ENCODE data around the gene PRSS38.

GRCh38 chr1:227769936-227770494 is 45.5 kb upstream of the PRSS38 start:
- TF ChIP-seq, protein P1, sequence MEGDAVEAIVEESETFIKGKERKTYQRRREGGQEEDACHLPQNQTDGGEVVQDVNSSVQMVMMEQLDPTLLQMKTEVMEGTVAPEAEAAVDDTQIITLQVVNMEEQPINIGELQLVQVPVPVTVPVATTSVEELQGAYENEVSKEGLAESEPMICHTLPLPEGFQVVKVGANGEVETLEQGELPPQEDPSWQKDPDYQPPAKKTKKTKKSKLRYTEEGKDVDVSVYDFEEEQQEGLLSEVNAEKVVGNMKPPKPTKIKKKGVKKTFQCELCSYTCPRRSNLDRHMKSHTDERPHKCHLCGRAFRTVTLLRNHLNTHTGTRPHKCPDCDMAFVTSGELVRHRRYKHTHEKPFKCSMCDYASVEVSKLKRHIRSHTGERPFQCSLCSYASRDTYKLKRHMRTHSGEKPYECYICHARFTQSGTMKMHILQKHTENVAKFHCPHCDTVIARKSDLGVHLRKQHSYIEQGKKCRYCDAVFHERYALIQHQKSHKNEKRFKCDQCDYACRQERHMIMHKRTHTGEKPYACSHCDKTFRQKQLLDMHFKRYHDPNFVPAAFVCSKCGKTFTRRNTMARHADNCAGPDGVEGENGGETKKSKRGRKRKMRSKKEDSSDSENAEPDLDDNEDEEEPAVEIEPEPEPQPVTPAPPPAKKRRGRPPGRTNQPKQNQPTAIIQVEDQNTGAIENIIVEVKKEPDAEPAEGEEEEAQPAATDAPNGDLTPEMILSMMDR (IDR thresholded peaks at IDR 0.05; ENCODE audit: insufficient read depth, low read length), result no peak
- TF ChIP-seq POLR2AphosphoS5 (IDR thresholded peaks at IDR 0.05; ENCODE audit: low read depth) (no peak), SPI1 (IDR thresholded peaks at IDR 0.05; ENCODE audit: borderline replicate concordance, low read depth) (no peak), GABPA (IDR thresholded peaks at IDR 0.05; ENCODE audit: low read depth) (no peak)
- TF ChIP-seq, protein P2, sequence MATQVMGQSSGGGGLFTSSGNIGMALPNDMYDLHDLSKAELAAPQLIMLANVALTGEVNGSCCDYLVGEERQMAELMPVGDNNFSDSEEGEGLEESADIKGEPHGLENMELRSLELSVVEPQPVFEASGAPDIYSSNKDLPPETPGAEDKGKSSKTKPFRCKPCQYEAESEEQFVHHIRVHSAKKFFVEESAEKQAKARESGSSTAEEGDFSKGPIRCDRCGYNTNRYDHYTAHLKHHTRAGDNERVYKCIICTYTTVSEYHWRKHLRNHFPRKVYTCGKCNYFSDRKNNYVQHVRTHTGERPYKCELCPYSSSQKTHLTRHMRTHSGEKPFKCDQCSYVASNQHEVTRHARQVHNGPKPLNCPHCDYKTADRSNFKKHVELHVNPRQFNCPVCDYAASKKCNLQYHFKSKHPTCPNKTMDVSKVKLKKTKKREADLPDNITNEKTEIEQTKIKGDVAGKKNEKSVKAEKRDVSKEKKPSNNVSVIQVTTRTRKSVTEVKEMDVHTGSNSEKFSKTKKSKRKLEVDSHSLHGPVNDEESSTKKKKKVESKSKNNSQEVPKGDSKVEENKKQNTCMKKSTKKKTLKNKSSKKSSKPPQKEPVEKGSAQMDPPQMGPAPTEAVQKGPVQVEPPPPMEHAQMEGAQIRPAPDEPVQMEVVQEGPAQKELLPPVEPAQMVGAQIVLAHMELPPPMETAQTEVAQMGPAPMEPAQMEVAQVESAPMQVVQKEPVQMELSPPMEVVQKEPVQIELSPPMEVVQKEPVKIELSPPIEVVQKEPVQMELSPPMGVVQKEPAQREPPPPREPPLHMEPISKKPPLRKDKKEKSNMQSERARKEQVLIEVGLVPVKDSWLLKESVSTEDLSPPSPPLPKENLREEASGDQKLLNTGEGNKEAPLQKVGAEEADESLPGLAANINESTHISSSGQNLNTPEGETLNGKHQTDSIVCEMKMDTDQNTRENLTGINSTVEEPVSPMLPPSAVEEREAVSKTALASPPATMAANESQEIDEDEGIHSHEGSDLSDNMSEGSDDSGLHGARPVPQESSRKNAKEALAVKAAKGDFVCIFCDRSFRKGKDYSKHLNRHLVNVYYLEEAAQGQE (IDR thresholded peaks at IDR 0.05; ENCODE audit: insufficient replicate concordance, low read depth), result no peak
